Measurements from ENCODE around the gene DUSP14.

Gene DUSP14

GRCh38 chr17:37485938-37486570 is 3.6 kb upstream of the DUSP14 start:
- H3K9me3 ChIP-seq (ENCODE audit: control insufficient read depth, insufficient read depth, low read length) = no peaks in the 10 kb centered on the region
- no peaks in the 10 kb centered on the region for H3K36me3 ChIP-seq (ENCODE audit: control insufficient read depth, low read length)
- no peak for TF ChIP-seq EZH2phosphoT487 (IDR thresholded peaks at IDR 0.05; ENCODE audit: borderline replicate concordance, low read length)
- TF ChIP-seq CTCF (IDR thresholded peaks at IDR 0.05; ENCODE audit: low read depth, low read length, poor library complexity, severe bottlenecking) = no peak
- peaks cover 17% of the 10 kb centered on the region; the same call in 1 of the 2 replicates for H3F3A ChIP-seq (ENCODE audit: control insufficient read depth, insufficient read depth)
- H4K20me1 ChIP-seq (ENCODE audit: control insufficient read depth, insufficient read depth, low read depth, low read length) = no peaks in the 10 kb centered on the region
- peaks cover 9% of the 10 kb centered on the region for H3K79me2 ChIP-seq (ENCODE audit: control insufficient read depth, low read length)
- peaks cover 35% of the 10 kb centered on the region for H3K4me1 ChIP-seq (ENCODE audit: control insufficient read depth, low read length)
- no peak overlapping the region for H3K4me2 ChIP-seq (ENCODE audit: low read length)
- H3K9me2 ChIP-seq (replicated peaks; ENCODE audit: control insufficient read depth, low read length) = no peaks in the 10 kb centered on the region
- H3K27ac ChIP-seq (ENCODE audit: low read depth, low read length) = no peak overlapping the region
- no peaks in the 10 kb centered on the region for H3K27me3 ChIP-seq (ENCODE audit: control insufficient read depth, low read length)
- no peak overlapping the region for H3K4me3 ChIP-seq (ENCODE audit: low read length)

- no peaks in the 10 kb centered on the region for H3K9me3 ChIP-seq (ENCODE audit: control insufficient read depth, insufficient read depth, low read length)
- H4K20me1 ChIP-seq (ENCODE audit: control insufficient read depth, insufficient read depth, low read depth, low read length) = 0 out of 2 replicates have a peak, but pooled peaks cover 5% of the 10 kb centered on the region
- no peak overlapping the region for H3K27ac ChIP-seq (ENCODE audit: low read depth, low read length)
- peaks cover 47% of the 10 kb centered on the region for H3K4me1 ChIP-seq (ENCODE audit: control insufficient read depth, low read length)
- peaks cover 25% of the 10 kb centered on the region; the same call in 1 of the 2 replicates for H3F3A ChIP-seq (ENCODE audit: control insufficient read depth, insufficient read depth)
- H3K9me2 ChIP-seq (replicated peaks; ENCODE audit: control insufficient read depth, low read length) = no peaks in the 10 kb centered on the region
- TF ChIP-seq CTCF (IDR thresholded peaks at IDR 0.05; ENCODE audit: low read depth, low read length, poor library complexity, severe bottlenecking) (no peak), EZH2phosphoT487 (IDR thresholded peaks at IDR 0.05; ENCODE audit: borderline replicate concordance, low read length) (no peak)
- H3K4me3 ChIP-seq (ENCODE audit: low read length) = peak overlapping the region; percentile 92
- peaks cover 30% of the 10 kb centered on the region for H3K79me2 ChIP-seq (ENCODE audit: control insufficient read depth, low read length)
- no peaks in the 10 kb centered on the region for H3K27me3 ChIP-seq (ENCODE audit: control insufficient read depth, low read length)
- peak overlapping the region; percentile 72 for H3K4me2 ChIP-seq (ENCODE audit: low read length)
- no peaks in the 10 kb centered on the region for H3K36me3 ChIP-seq (ENCODE audit: control insufficient read depth, low read length)
Measured at GRCh38 chr17:37488009-37488604, 1.6 kb upstream of the DUSP14 start.

GRCh38 chr17:37488607-37489196 is 989 bp upstream of the DUSP14 start:
- H4K20me1 ChIP-seq (ENCODE audit: control insufficient read depth, insufficient read depth, low read depth, low read length) = 0 out of 2 replicates have a peak, but pooled peaks cover 5% of the 10 kb centered on the region
- peak overlapping the region; percentile 66 for H3K27ac ChIP-seq (ENCODE audit: low read depth, low read length)
- no peaks in the 10 kb centered on the region for H3K36me3 ChIP-seq (ENCODE audit: control insufficient read depth, low read length)
- no peaks in the 10 kb centered on the region for H3K27me3 ChIP-seq (ENCODE audit: control insufficient read depth, low read length)
- H3K9me2 ChIP-seq (replicated peaks; ENCODE audit: control insufficient read depth, low read length) = no peaks in the 10 kb centered on the region
- H3K4me3 ChIP-seq (ENCODE audit: low read length) = peak overlapping the region; percentile 92
- H3K4me1 ChIP-seq (ENCODE audit: control insufficient read depth, low read length) = peaks cover 47% of the 10 kb centered on the region
- no peak for TF ChIP-seq CTCF (IDR thresholded peaks at IDR 0.05; ENCODE audit: low read depth, low read length, poor library complexity, severe bottlenecking)
- peak overlapping the region; percentile 72 for H3K4me2 ChIP-seq (ENCODE audit: low read length)
- peaks cover 25% of the 10 kb centered on the region; the same call in 1 of the 2 replicates for H3F3A ChIP-seq (ENCODE audit: control insufficient read depth, insufficient read depth)
- H3K79me2 ChIP-seq (ENCODE audit: control insufficient read depth, low read length) = peaks cover 36% of the 10 kb centered on the region
- no peaks in the 10 kb centered on the region for H3K9me3 ChIP-seq (ENCODE audit: control insufficient read depth, insufficient read depth, low read length)
